H7 (cell line): ENCODE data around the gene ELFN1. TPM values are rescaled to one million over a fixed set of nuclear protein-coding genes. Genes with fewer than 3 reads are reported as not detected.

Experiments
- DNase-seq: peaks from one replicate; pipeline ENCODE4 v3.0.0; 2012
- H3K27me3 ChIP-seq: 2 replicates; pipeline ENCODE4 v1.6.0; 2011; ENCODE audit warnings: mild to moderate bottlenecking, low read length; ENCODE audit not compliant: control insufficient read depth, insufficient read depth
- H3K36me3 ChIP-seq: replicated peaks from 2 replicates; pipeline ENCODE4 v1.5.1; 2011; ENCODE audit warnings: low read length; ENCODE audit not compliant: control insufficient read depth, insufficient read depth
- H3K4me3 ChIP-seq: 2 replicates; pipeline ENCODE4 v1.5.1; 2011; ENCODE audit warnings: low read depth, mild to moderate bottlenecking, control low read depth, low read length, moderate library complexity; ENCODE audit not compliant: insufficient read depth
- total RNA-seq: library from RNA; depleted of rRNA; stranded (reverse); fragments of >200 nt; shearing (Covaris generic); gene quantifications from 2 replicates; pipeline ENCODE4 v1.2.3, GENCODE V29; 2014; rRNA removed

The ELFN1 gene
- 16.0 and 19.9 TPM in 2 replicates for total RNA-seq

DNA sequence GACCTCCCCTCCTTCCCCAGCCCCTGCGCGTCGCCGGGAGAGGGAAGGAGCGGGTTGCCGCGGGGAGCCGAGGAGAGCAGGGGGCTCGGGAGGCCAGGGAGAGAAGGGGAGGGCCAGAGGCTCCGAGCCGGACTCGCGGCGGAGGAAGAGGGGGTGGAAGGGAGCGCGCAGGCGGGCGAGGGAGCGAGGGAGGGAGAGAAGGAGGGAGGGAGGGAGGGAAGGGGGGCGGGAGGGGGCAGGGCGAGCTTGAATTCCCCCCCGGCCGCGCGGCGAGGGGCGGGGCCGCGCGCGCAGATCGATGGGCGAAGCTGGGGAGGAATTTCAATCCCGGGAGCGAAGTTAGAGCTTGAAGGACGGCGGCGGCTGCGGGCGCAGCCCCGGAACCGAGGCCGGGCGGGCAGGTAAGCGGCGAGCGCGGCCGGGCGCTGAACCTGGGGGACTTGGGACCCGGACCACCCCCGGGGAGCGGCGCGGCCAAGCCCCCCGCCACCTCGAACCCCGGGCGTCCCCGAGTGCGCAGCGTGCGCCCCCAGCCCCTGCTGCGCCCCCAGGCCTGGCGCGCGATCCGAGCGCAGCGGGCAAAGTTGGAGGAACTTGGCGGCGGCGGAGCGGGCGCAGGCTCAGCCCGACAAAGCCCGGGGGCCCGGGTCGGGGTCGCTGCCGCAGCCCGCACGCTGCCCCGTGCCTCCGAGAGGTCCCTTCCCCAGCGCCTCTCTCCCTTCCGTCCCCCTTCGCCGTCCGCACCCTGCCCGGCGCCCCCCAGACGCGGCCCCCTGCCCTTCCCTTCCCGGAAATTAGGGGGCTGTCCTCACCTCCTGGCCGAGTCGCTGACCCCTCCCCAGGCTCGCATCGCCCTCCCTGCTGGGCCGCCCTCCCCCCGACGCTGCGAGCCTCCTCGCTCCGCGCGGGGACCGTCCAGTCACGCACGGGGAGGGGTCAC is at the start of gene ELFN1:
Gene ELFN1, plus strand, starts transcription at position 324 of the 940 bp plus-strand sequence. CDS start 74,320 bp downstream, outside the sequence.
- H3K36me3 ChIP-seq = no peaks in the 10 kb centered on the region
- peak within 1 kb of the TSS; percentile 67 for H3K4me3 ChIP-seq
- DNase-seq = peak; percentile 96
- peaks cover 45% of the 10 kb centered on the region for H3K27me3 ChIP-seq

DNA sequence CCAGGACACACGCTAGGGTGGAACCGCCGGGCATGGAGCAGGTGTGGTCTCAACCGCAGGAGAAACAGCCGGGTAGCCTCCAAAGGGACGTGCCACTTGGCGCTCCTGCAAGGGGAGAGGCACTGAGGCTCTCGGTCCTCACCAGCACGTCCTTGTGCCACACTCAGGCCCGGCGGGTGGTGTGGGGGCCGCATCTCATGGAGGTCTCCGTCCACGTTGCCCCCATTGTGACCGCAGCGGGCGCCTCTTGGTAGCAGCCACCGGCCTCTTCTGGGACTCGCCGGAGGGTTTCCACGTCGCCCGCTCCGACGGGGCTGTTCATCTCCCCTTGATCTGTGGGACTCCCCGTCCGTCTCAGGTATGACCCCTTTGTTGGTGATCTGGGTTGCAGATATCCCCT is 49.2 kb upstream of the ELFN1 start:
- peak; percentile 51 for DNase-seq
- H3K4me3 ChIP-seq = no peak overlapping the region
- H3K27me3 ChIP-seq = no peaks in the 10 kb centered on the region
- H3K36me3 ChIP-seq = no peaks in the 10 kb centered on the region

DNA sequence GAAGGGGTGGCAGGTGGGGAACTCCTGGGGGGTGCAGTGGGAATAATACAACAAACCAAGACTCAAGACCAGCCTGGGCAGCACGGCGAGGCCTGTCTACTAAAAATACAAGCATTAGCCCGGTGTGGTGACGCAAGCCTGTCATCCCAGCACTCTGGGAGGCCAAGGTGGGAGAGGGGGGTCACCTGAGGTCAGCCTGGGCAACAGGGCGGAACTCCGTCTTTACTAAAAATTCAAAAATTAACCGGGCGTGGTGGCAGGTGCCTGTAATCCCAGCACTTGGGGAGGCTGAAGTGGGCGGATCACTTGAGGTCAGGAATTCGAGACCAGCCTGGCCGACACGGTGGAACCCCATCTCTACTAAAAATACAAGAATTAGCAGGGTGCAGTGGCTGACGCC is 48.4 kb upstream of the ELFN1 start:
- no peak overlapping the region for H3K4me3 ChIP-seq
- H3K36me3 ChIP-seq = no peaks in the 10 kb centered on the region
- no peaks in the 10 kb centered on the region for H3K27me3 ChIP-seq
- DNase-seq = no peak

DNA sequence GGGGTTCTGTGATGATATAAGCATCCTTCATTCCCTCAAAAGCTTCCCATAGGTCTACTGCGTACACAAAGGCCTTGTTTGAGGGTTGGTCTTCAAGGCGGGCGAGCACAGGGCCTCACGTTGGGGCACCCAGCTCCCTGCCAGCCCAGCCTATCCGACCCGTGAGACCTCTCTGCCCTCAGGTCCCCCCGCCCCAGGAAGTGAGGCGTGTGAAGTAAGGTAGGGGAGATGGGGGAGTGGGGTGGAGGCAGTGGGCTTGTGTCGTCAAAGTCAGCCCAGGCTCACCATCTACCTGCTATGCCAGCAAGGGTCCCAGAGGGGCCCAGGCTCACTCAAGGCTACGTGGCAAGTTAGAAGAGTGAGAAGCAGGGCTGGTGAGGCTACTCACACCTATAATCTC is 47.6 kb upstream of the ELFN1 start:
- Histone ChIP-seq H3K4me3 (no peak overlapping the region), H3K27me3 (no peaks in the 10 kb centered on the region), H3K36me3 (no peaks in the 10 kb centered on the region)
- peak; percentile 38 for DNase-seq

DNA sequence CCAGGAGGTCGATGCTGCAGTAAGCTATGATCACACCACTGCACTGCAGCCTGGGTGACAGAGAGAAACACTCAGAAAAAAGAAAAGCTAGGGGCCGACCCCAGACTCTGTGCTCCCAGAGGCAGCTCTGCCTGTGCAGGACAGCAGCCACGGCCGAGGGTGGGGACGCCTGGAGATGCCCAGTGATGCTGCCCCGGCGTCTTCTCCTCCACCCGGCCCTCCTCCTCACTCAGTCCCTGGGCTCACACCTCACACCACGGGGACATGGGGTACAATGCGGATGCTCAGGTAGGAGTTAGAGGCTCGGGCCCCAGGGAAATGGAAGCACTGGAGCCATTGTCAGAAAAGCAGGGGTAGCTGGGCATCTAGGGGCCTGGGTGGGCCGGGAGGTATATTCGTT is 46.3 kb upstream of the ELFN1 start:
- peak; percentile 35 for DNase-seq
- Histone ChIP-seq H3K36me3 (no peaks in the 10 kb centered on the region), H3K4me3 (no peak overlapping the region), H3K27me3 (no peaks in the 10 kb centered on the region)

DNA sequence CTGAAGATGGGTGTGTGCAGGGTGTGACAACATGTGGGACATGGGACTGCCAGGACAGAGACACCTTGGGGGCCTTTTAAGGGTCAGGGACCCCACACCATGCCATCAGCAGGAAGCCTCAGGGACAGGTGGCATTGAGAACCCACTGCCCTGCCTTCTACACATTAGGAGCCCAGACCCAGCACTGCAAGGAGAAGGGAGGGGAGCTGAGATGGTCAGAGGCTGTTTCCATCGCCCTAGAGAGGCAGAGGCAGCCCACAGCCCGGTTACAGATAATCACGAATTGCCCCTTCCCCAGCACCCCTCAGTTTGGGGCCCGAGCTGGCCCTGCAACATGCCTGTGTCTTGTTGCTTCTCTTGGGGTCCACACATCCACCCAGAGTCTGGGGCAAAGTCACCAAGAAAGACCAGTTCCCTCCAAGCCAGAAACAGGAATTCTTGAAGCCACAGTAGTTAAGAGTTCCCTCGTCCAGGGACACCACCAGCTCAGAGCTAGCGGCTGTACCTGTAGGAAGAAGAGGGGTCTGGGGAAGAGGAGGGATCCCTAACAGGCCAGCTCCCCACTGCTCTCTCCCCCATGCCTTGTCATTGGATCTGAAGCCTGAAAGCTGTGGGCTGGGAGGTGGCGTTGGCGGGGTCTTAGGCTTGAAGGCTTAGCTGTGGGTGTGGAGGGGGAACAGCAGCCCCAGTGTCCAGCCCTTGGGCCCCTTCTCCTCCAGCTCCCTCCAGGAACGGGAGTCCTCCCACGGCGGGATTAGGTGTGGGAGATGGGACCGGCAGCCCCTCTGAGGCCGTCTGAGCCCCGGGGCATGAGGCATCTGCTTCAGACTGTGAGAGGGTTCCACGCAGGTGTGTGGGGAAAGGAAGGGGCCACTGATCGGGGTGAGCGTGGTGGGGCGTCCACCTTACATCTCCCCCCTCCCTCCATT is 44.8 kb upstream of the ELFN1 start:
- DNase-seq = peak; percentile 37
- H3K4me3 ChIP-seq = no peak overlapping the region
- no peaks in the 10 kb centered on the region for H3K27me3 ChIP-seq
- no peaks in the 10 kb centered on the region for H3K36me3 ChIP-seq

DNA sequence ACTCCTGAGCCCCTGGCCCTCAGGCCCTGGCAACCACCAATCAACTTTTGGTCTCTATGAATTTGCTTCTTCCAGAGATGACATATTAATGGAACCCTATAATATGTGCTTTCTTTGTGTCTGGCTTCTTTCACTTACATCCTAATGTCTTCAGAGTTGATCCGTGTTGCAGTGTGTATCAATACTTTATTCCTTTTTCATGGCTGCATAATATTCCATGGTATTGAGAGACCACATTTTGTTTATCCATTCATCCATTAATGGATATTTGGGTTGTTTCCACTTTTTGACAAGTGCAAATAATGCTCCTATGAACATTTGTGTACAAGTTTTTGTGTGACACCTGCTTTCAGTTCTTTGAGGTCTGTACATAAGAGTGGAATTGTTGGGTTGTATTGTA is 43.3 kb upstream of the ELFN1 start:
- Histone ChIP-seq H3K4me3 (no peak overlapping the region), H3K36me3 (no peaks in the 10 kb centered on the region), H3K27me3 (no peaks in the 10 kb centered on the region)
- no peak for DNase-seq

DNA sequence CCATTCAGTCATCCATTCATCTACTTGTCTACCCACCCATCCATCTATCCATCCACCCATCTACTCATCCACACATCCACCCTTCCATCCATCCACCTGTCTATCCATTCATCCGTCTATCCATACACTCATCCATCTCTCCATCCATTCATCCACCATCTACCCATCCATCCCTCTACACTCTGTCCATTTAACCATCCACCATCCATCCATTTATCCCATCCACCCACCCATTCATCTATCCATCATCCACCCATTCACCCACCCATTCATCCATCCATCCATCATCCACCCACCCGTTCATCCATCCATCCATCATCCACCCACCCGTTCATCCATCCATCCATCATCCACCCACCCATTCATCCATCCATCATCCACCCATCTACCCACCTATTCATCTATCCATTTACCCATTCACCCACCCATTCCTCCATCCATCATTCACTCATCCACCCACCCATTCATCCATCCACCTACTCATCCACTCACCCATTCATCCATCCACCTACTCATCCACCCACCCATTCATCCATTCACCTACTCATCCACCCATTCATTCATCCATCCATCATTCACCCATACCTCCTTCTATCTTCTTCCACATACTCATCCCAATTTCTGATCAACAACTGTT is 39.3 kb upstream of the ELFN1 start:
- DNase-seq = no peak
- Histone ChIP-seq H3K27me3 (no peaks in the 10 kb centered on the region), H3K36me3 (no peaks in the 10 kb centered on the region), H3K4me3 (no peak overlapping the region)

DNA sequence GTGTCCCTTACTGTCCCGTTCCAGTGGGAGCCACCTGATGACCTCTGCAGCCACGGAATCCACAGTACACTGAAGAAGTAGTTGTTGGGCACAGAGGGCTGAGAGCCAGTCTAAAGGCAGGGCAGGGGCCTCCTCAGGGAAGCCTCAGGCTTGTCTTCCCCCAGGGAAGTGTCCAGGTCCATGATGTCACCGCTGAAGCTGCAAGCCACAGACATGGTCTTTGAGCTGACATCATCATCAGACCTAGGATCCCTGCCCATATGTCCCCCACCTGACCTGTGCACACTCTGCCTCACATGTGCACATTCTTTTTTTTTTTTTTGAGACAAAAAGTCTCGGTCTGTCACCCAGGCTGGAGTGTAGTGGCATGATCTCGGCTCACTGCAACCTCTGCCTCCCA is 38.4 kb upstream of the ELFN1 start:
- no peak for DNase-seq
- Histone ChIP-seq H3K27me3 (no peaks in the 10 kb centered on the region), H3K36me3 (no peaks in the 10 kb centered on the region), H3K4me3 (no peak overlapping the region)

DNA sequence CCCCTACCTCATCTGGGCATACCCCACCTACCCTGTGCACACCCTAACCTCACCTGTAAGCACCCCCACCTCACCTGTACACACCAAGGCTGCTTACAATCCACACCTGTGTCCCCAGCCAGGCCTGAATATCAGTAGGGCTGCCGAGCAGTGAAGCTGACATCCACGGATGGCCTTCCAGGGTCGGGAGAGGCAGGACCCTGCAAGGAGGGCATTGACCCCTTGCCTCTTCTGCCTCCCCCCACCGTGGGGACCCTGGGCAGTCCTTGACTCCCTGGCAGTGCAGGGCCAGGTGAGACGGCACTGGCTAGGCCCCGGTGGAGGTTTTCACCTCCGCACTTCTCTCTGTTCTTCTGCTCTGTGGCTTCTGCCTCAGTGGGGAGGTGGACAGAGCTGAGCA is 37.6 kb upstream of the ELFN1 start:
- DNase-seq = peak; percentile 42
- no peaks in the 10 kb centered on the region for H3K36me3 ChIP-seq
- H3K27me3 ChIP-seq = no peaks in the 10 kb centered on the region
- no peak overlapping the region for H3K4me3 ChIP-seq

DNA sequence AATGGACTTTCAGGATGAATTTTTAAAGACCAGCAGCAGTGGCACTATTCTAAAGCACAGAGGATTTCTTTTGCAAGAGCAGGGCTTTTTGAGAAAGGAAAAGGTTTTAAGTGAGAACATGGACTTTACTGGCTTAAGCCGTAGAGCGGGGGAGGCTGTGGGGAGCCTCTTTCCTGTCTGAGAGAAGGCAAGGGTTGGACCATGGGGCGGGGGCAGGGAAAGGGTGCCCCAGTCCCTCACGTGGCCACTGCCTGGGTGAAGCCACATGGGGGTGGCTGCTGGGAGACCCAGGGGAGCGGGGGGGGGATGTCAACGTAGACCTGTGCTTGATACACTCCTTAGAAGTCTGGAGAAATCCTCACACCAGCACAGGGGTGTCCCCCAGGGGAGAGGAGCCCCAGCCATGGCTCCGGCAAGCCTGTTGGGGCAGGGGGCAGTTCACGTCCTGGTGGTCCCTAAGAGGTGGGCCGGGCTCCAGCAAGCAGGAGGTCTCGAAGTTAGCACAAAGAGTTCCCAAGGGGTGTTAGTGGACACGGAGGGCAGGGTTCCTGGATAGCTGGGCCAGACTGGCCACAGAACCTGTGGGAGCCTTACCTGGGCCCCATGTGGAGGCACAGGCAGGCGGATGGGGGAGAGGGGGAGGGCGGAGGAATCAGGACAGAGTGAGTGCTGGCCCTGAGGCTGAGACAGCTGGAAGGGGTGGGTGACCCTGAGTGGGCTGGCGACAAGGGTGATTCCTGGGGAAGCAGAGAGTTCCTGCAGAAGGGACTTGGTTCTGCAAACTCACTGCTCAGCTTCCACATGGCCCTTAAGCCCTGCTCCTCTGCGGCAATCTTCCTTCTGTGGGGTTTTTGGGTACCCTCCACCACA is 36.9 kb upstream of the ELFN1 start:
- DNase-seq = peak; percentile 57
- Histone ChIP-seq H3K4me3 (no peak overlapping the region), H3K36me3 (no peaks in the 10 kb centered on the region), H3K27me3 (no peaks in the 10 kb centered on the region)

DNA sequence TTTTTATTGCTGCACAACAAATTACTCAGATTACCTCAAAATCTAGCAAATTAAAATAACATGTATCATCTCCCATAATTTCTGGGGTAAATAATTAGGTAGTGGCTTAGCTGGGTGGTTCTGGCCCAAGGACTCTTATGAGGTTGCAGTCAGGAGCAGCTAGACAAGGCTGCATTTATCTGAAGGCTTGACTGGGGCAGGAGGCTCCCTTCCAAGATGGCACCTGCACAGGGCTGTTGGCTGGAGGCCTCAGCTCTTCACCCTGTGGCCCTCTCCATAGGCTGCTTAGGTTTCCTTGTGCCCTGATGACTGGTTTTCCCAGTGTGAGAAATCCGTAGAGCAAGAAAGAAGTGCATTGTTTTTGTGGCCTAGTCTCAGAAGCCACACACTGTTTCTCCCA is 34.7 kb upstream of the ELFN1 start:
- no peak for DNase-seq
- Histone ChIP-seq H3K27me3 (no peaks in the 10 kb centered on the region), H3K4me3 (no peak overlapping the region), H3K36me3 (no peaks in the 10 kb centered on the region)

DNA sequence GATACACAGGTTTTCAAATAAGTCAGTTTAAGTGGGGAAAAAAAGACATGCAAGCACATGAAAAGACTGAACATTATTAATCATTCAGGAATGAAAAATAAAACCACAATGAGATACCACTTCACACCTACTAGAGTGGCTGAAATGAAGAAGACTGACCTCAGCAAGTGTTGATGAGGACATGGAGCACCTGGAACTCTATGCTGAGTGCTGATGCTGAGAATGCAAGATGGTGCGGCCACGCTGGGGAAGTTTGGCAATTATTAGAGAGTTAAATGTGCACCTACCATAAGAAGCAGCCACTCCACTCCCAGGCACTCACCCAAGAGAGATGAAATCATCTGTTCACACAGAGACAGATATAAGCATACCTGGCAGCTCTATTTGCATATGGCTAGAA is 32.9 kb upstream of the ELFN1 start:
- Histone ChIP-seq H3K27me3 (no peaks in the 10 kb centered on the region), H3K36me3 (no peaks in the 10 kb centered on the region), H3K4me3 (no peak overlapping the region)
- DNase-seq = no peak
